Colon (tissue), 2 donors: ENCODE data around the gene CACNB3.
A peak's percentile ranks its signal among the peaks of the same experiment; 100 is the strongest.

Experiments
- FAIRE-seq: peaks from 2 replicates; lab custom pipeline; 2012; peaks lifted over from hg19 to GRCh38; lab: Jason Lieb, UNC
- donor health status: control.
- donor health status: control.

CACNB3 gene

DNA sequence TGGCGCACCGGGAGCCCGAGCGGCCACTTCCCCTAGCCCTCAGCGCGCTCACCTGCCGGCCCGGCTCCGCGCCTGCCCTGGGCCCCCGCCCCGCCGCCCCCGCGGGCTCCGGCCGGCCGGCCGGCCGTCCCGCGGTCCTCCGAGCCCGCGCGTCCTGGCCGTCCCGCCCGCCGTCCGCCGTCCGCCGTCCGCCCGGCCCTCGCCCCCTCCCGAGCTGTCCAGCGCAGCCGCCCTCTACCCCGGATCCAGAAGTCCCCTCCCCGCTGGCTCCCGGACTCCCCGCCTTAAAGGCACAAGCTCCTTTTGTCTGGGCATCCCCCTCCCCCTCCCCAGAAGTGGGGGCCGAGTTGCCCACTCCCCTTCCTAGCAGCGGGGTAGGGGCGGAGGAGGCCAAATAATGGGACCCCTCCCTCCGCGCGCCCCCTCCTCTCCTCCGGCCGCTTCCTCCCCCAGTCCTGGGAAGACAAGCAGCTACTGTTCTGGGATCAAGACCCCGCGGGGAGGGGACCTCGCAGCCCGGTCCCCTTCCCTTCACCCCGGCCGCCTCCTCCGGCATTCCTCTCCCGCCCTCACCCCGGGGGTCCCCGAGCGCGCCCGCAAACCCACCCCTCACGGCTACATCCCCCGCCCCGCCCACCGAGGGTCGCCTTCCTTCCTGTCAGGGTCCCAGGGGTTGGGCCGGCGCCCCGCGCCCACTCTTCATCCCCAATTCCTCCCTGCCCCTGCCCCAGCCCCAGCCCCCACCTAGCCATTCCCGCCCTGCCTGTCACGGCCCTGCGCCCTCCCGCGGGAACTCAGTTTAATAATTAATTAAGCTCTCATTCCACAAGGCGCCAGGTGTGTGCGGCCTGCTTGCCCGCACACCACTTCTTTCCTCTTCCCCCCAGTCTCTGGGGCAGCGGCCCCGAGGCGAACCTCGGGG, 29.2 kb upstream of the CACNB3 start, which contains the start of gene ADCY6:
Gene ADCY6 (minus strand): TSS at position 236 of the 922 bp plus-strand sequence. CDS start 5,655 bp downstream, outside the sequence.
- FAIRE-seq, result no peak

DNA sequence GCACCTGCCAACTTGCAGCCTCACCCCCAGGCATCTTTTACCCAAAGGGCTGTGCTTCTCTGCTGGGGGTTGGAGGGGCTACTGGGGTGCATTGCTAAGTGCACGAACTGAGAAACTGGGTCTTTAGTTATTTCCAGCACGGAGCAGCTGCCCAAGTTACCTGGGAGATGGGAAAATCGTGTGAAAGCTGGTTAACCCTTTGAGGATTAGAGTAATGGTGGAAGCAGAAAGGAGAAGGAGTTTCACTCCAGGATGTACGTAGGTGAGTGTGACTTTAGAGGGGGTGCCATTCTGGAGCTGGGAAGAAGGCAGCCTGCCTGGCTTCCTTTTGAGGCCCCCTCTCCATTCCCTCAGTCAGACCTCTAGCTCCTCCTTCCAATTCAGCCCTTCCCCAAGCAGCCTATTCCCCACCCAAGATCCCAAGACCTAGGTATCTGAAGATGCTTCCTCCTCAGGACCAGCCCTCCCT, 28.4 kb upstream of the CACNB3 start:
- FAIRE-seq, result no peak

DNA sequence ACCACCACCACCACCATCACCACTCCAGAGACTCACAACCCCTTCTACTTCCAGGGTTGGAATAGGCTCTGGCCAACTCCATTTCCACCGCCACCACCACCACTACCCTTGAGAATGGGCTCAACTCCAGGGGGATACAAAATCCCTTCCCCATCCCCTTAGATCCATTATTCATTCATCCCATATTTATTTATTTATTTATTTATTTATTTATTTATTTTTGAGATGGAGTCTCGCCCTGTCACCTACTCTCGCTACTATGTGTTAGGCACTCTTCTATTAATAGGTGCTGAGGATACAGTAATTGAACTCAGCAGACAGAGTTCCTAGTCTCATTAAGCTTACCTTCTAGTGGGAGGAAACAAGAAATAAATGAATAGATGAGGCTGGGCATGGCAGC, 24.6 kb upstream of the CACNB3 start:
- FAIRE-seq, result no peak

DNA sequence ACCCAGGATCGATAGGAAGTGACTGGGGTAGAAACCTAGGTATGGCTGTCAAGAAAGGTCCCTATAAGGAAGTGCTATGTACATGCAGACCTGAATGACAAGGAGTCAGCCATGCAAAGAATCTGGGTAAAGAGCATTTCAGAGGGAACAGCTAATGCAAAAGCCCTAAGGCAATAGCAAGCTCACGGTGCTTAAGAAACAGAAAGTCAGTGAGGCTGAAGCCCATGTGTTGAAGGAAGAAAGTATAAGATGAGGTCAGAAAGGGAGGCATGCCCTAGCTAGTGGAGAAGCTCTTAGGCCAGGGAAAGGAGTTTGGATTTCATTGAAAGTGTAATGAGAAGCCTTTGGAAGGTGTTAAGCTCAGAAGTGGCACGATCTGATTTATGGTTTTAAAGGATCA, 23.4 kb upstream of the CACNB3 start:
- FAIRE-seq, result no peak

DNA sequence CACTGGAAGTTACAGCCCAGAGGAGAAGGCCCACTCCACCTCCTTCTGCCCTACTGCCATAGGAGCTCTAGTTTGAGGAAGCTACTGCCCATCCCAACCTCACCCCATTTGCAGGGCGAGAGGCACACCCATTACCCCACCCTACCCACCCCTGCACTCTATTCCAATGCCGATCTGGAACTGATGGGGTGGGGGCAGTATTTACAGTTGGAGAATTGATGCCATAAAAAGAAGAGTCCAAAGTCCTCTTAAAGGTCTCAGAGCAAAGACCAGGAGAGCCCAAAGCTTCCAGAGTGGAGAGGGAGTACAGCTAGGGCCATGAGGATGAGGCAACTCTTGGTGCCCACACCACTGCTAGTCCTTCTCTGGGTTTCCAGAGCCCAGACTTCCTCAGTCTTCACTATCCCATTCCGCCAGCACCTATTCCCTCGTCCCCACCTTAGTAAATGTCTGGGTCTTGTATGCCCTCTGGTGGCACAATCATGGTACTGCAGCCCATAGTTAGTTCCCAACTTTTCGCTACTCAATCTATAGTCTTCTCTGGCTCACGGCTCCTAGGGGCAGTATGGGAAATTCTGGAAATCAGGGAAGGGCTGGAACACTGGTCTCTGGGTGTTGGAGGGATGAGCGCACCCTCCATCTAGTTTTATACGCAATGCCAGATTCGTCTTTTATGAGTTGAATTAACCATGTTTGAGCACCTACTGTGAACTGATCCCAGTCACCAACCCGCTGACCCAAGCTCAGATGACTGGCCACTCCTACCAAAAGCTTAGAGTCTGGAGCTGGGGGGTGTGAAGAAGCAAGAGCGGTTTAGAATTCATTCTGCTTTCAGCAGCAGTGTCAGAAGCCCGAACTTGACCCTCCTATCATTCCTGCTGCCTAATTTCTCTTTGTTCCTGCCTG, 22.5 kb upstream of the CACNB3 start:
- FAIRE-seq, result peak; percentile 33

DNA sequence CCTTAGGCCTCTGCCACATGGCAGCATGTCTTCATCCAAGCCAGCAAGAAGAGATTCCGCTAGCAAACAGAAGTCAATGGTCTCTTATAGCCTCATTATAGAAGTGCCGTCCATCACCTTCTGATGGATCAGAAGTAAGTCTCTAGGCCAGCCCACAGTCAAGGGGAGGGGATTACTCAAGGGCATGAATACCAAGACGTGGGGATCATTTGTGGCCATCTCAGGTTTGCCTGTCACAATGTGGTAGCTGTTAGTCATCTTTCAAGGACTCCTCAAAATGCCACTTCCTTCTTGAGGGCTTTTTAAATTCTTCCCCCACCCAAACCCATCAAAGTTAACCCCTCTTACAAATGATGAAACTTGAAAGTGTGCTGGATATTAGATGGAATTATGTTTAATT, 21.3 kb upstream of the CACNB3 start:
- FAIRE-seq, result no peak

DNA sequence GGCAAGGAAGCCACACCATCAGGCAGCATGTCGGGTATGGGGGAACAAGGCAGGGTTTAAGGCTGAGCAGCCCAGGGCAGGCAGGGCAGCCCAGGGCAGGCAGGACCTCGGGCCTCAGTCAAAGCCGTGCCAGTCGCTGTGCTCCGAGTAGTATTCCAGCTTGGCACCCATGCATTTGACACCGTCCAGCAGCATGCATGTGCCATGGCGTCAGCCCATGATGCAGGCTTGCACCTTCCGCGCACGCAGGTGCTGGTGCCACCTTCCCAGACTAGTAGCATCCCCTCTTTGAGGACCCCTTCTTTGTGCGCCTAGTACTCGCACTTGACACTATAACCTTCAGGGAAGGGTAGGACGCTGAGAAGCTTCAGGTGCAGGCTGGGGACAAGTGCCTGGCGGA, 17.8 kb upstream of the CACNB3 start:
- FAIRE-seq, result no peak

DNA sequence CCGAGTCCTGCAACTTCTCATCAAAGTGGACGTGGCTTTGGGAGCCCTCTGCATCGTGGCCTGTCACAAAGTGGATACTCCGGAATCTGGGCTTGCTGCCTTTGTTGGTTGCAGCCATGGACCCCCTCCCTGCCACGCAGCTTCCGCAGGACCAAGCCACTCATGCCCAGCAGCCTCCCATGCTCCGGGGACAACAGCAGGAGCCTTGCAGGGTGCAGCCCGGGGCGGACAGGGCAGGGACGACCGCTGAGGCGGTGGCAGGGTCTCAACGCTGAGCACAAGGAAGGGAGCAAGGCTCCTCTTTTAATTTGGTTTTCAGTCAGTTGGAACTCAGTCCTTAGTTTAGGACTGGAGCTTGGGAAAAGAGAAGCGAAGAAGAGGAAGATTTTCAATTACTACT, 17.3 kb upstream of the CACNB3 start:
- FAIRE-seq, result no peak

DNA sequence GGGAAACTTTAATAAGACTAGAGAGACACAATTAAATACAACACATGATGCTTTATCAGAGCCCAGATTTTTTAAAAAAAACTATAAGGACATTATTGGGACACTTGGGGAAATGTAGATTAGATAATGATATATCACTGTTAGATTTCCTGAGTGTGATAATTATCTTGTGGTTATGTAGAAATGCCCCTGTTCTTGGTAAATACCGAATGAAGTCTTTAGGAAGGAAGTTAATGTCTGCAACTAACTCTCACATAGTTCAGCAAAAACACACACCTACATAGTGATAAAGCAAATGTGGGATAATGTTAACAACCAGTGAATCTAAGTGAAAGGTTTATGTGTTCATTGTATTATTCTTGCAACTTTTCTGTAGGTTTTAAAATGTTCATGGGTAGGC, 14.6 kb upstream of the CACNB3 start:
- FAIRE-seq, result no peak

DNA sequence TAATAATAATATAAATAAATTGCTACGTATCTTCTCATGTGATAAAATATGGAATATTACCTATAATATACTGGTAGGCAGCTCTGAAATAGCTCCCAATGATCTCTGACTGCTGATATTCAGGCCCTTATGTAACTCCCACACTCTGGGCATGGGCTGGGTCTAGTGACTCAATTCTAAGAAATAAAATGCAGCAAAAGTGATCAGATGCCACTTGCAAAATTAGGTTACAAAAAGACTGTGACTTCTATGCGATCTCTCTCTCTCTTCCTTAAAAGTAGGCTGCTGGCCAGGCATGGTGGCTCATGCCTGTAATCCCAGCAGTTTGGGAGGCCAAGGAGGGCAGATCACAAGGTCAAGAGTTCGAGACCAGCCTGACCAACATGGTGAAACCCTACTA, 10.3 kb upstream of the CACNB3 start:
- FAIRE-seq, result no peak

DNA sequence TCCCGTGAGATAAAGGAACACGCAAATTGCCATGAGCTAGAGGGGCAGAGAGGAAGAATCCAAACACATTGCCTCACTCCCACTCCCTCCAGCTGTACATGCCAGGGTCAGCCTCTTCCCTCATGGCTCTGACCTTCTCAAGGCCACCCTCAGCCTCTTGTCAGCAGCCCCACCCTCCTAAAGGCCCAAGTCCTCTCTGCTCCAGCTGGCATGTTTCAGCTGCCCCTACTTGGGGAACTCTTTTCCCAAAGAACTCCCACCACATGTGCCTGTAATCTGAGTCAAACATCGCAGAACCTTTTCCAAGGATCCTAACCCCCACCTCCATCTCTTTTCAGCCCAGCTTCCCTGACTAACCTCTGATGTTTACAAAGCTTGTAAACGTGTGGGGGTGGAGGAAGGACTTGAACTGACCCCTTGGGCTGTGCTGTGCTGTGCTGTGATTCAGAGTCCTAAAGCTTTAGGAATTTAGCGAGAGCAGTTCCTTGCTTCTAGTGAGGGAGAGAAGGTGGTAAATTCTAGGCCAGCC, 7.3 kb upstream of the CACNB3 start:
- FAIRE-seq, result no peak

DNA sequence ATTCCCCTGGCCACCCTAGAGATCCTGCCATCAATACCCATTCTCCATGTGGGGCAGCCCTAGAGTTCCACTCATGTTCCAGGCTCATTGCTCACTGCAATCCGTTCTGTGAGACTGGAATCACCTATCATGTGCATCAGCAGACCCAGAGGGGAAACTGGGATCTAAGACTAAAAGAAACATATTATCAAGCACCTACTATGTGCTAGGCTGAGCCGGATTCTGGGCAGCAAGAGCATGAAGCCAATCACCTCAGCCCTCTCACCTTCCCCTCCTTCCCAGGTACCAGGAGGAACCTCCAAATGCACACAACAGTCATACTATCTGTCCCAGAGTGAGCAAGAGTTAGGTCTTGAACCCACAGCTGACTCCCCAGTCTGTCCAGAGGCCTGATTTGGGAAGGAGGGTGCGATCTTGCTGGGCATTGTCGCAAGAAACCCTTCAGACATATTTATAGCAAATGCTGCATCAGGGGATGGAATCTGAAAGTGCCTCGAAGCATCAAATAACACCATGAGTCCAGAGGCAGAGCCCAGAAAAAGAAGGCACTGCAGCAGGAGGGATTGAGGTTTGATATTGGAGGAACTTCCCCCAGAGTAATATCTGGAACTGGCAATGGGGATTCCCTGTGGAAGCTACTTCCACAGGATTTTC, 6.7 kb upstream of the CACNB3 start:
- FAIRE-seq, result no peak

DNA sequence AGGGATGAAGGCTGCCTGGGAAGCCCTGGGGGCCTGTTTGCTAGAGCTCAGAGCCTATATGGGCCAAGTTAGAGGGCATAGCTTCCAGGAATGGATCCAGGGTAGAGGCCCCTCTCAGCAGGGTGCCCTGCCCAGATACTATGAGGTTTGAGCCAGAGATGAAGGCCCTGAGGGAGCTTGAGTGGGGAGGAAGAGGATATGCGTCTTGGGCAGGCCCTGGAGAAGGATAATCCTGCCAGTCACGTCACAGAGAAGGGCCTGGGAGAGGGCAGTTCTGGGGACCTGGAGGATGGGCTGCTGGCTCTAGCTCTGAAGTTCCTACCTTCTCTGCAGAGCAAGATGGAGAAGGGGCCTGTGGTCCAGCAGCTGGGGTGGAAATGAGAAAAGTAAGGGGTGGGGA, 5.9 kb upstream of the CACNB3 start:
- FAIRE-seq, result no peak

DNA sequence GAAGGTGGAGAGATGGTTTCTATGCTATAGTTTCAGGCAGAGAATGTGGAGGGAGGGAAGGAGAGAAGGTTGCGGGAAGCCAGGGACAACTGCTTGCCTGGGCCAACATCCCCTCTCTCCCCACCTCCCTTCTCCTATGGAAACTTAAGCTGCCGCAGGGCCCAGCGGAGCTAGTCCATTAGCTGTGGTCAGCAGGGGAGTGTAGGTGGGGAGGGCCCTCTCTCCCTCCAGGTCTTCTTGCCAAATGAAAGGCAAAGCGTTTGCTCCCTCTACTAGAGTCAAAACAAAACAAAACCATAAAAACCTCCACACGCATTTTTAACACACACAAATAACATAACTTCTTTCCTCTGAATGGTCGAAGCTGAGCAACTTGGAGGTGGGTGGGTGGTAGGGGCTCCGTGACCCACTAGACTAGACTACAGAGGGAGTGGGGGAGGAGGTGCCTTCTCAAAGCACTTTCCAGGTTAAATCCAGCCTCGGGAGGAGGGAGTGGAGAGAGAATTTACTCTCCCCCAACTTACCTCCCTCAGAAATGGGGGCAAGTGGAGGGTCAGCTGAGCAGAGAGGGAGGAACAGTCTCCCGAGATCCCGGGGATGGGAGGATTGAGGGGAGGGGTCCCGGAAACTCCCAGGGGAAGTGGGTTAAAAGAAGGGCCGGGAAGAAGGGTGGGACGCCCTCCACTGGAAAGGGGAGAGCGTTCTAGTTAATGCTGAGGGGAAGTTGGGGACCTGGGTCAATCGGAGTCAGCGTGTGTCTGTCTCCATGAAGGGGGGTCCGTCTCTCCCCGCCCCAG, 4.6 kb upstream of the CACNB3 start:
- FAIRE-seq, result no peak

DNA sequence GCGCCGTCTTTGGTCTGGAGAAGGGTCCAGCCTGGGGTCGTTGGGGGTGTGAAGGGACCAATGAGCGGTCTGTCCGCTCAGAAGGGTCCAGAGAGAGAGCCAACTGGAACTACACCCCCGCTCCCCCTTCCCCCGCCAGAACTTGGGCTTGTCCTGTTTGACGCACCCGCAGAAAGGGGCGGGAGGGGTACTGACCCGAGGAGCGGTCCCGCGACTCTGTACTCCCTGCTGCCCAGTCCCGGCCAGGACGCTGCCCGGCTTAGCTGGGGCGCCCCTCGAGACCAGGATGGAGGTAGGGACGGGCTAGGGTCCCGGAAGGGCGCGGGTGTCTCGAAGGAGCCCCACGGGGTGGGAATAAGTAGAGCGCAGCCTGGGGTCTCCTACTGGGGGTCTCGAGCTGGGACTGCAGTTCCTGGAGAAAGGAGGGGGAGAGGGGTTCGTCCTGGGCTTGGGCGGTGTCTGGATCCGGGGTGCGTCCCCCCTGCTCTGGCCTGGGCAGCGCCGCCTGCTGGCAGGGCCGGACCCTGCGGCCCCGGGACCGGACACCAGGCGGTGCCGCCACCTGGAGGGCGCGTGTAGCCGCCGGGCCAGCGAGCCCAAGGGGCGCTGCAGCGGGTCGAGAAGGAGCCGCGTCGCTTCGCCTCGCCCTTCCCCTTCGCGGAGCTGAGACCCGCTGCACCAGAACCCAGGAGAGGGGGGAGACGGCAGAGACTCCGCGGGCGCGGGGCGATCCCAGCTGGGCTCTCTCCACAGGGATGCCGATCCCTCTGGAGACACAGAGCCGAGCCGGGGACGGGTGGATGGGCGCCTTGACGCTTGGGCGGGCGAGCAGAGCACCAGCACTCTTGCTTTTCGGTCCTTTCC, 3.8 kb upstream of the CACNB3 start:
- FAIRE-seq, result no peak

DNA sequence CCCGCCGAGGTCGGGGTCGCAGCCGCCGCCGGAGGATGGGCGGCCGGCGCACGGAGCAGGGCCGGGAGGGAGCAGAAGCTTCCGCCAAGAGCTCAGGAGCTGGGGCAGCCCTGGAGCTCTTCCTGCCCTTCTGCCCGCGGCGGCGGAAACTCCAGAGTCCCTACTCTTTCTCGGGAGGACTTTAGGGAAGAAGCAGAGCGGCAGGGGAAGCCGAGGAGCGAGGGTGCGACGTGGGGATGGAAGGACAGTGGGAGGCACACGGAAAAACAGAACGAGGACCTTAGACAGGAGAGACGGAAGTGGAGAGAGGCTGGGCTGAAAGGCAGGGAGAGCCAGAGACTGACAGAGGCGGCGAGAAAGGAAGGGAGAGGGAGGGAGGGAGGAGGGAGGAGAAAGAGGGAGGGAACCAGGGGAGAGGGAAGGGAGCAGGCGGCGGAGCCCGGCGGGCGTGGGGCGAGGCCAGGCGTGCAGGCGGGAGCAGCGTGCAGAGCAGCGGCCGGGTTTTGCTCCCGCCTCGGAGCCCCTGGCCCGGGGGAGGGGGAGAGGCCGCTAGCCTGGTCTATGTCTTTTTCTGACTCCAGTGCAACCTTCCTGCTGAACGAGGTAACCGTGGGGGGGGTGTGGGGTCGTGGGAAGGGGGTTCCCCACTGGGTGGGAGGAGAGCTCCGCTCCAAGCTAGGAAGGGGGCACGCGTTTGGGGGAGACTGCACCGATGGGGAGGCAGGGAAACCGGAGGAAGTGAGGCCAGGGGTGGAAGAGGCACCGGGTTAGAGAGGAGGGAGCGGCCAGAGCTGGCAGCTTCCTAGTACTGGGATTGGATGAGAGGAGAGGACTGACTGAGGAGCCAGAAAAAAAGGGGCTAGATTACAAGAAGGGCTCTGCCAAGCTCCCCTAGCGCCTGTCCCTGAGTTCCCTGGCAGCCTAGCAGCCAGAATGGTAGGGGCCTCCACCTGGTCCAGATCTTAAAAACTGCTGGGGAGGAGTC, 2.9 kb upstream of the CACNB3 start:
- no peak for FAIRE-seq

DNA sequence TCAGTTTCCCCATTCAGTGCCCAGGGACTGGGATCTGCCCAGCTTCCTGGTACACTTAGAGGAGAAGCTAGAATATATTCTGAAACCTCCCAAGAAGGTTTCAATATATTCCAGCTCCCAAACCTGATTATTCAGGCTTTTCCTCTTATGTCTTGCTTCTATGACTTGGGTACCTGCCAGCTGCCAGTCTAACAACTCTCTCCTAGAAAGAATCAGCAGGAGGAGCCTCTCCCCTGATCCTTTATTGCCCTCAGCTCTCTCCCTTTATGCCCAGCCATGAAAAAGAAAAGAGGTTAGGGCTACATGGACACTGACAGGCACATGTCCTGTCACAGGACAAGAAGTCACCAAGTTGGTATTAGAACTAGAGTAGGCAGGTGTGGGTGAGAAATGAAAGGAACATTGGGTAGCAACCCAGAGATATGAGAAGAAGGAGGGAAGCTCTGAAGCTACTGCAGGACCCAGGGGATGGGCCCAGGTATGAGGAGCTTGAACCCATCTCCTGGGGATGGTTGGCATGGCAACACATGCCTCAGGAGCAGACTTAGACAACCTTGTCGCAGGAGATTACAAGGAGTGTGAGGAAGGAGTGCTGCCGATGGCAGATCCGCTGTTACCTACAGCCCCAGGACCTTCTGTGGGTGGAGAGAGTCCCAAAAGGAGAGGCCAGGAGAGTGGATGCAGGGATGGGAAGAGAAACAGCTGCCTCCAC, 2.0 kb upstream of the CACNB3 start:
- FAIRE-seq, result no peak

DNA sequence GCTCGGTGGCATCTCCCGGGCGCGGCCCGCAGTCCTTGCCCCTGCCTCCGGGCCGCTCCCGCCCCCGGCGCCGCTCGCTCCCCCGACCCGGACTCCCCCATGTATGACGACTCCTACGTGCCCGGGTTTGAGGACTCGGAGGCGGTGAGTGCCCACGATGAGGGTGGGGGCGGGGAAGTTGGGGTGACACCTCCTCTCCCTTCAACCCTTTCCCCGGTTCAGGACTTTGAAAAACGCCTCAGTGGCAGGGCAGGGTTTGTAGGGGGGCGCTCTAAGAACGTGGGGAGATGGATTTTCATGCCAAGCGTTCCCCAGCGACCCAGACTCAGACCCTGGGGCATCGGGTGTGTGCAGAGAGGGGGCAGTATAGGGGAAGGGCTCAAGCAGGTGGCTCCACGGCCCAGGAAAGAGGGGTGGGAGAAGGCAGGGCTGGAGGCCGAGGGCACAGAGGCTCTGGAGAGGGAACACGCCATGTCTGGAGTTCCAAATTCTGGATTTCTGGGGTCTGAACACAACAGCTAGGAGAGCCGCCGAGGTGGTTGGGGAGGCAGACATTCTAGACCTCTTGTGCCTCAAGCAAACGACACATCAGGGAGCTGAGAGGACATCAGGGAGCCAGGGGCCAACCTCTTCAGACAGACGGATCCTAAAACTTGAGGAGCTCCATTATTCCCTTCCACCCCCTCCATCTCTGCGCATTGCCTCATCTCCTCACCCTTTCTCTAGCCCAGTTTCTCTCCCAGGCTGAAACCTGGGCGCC, 715 bp downstream of the CACNB3 start:
- FAIRE-seq, result no peak
